Fibroblast of lung (primary cell): ENCODE measurements around the gene PRRG2.

Experiments used
- CTCF ChIP-seq, 2 donors: IDR thresholded peaks in 1 of 2; conservative IDR thresholded peaks in 1 of 2; 1 replicate in 1 of 2; 2 replicates in 1 of 2; pipeline ENCODE4 v1.5.1; 2011 to 2012; ENCODE audit warnings: low read length in 2 of 2, control low read depth in 1 of 2, inconsistent platforms in 1 of 2, low read depth in 1 of 2, mild to moderate bottlenecking in 1 of 2
- EZH2 ChIP-seq: IDR thresholded peaks from 2 replicates; pipeline ENCODE4 v1.5.1; 2012; ENCODE audit warnings: low read length, control low read depth, mild to moderate bottlenecking; ENCODE audit errors: missing control alignments

- TF ChIP-seq EZH2 (no peak), CTCF (conservative IDR thresholded peaks at IDR 0.05 in 1 of 2, IDR thresholded peaks at IDR 0.05 in 1 of 2; ENCODE audit: low read depth in 1 of 2, low read length in 2 of 2) (peak; percentile 84 to 88)
Measured at GRCh38 chr19:49546825-49547565, 34.1 kb upstream of the PRRG2 start.
